NCI-H128 (cell line): Measurements from ENCODE around the gene RGS17.
"Not testable (repeated sequence)": the region's sequence is repeated elsewhere in the genome, so short reads cannot be mapped to it uniquely, and the experiment has no call there.

Experiments used
- DNase-seq: peaks from one replicate; lab custom pipeline; 2025; ENCODE audit not compliant: unreplicated experiment; lab: John Stamatoyannopoulos, UW

The RGS17 gene, protein sequence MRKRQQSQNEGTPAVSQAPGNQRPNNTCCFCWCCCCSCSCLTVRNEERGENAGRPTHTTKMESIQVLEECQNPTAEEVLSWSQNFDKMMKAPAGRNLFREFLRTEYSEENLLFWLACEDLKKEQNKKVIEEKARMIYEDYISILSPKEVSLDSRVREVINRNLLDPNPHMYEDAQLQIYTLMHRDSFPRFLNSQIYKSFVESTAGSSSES

DNA sequence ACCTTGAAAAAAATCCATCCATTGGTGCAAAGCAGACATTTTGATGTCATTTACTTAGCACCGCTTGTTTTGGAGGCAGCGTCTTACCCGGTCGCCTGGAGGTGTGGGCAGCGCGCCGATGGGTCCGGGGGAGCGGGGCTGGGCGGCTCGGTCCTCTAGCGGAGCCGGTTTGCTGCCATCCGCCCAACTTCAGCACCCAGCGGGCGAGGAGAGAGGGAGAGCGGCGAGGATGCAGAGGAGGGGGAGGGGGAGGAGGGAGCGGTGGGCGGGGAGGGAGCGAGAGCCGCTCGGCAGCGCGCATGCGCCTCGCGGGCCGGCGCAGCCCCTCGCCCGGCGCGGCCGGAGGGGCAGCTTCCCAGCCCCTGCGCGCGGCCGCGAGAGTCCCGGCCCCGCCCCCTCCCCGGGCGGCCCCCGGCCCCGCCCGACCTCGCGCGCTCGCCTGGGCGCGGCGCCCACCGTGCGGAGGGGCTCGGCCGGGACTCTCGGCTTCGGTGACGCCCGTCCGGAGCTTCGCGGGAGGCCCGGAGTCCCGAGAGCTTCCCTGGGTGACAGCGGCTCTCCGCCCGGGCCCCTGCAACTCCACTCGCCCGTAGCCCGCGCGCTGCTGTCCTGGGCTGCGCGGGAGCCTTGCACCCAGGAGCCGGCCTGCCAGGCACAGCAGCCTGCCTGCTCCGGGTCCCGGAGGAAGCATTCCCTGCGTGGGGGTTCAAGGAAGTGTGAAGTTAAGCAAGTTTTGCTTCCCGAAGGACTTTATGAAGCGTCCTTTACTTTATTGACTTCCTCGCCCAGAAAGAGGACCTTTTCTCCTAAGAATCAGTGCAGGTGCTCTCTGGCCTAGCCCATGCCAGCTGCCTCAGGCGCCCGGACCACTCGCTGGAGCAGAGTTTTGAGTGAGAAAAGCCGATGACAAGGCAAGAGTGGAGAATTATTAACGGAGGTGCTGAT, at the start of gene RGS17:
Gene RGS17, minus strand, starts transcription at position 246 of the 945 bp plus-strand sequence. CDS start 87,264 bp downstream, outside the sequence.
- DNase-seq: peak; percentile 54

DNA sequence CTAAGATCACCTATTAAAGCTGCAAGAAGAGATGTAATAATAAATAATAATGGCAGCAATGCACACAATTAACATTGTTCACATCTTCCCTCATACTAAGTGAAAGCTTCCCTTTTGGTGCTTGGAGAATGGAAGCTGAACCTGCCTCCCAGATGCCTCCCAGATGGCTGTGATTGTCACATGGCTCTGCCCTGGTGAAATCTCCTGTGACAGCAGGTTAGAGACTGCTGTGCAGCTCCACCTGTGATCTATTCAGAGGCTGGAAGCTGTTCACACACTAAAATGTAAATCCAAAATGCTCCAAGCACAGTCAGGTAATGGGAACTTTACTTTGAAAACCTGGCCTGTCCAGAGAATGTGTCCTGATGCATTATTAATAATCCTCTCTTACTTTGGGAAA, 41.7 kb upstream of the RGS17 start:
- DNase-seq: no peak

DNA sequence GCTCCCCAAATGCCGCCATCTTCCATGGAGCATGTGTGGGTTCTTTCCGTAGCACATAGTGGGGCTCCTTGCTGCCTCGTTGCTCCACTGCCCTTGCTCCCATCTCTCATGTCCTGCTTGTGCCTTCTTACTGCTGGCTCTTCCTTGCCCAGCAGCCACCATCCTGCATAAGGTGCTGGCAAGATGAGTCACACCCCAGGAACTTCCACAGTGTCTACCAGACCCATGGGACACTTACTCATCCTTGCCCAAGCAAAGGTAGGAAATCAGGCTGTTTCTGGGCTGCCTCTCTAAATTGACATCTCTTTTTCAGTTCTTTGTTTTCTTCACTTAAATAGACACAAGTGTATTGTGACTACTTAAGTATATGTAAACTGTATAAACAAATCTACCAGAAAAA, 39.4 kb upstream of the RGS17 start:
- DNase-seq: no peak

DNA sequence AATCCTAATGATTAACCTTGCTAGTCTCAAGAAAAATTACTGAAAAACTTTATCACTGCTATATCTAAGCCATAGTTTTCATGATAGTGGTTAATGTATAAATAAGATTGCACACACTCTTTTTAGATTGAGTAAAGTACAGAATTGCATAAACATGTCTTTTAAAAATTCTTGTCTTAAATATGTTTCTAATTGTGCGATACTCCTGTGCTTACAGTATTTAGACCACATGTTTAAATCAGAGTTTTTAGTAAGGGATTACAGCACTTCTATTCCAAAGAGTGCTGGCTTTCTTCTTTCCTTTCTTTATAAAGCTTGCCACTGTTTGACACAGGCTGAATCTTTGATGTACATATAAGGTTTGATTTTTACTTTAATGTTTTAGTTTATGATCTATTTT, 36.8 kb upstream of the RGS17 start:
- DNase-seq: no peak

DNA sequence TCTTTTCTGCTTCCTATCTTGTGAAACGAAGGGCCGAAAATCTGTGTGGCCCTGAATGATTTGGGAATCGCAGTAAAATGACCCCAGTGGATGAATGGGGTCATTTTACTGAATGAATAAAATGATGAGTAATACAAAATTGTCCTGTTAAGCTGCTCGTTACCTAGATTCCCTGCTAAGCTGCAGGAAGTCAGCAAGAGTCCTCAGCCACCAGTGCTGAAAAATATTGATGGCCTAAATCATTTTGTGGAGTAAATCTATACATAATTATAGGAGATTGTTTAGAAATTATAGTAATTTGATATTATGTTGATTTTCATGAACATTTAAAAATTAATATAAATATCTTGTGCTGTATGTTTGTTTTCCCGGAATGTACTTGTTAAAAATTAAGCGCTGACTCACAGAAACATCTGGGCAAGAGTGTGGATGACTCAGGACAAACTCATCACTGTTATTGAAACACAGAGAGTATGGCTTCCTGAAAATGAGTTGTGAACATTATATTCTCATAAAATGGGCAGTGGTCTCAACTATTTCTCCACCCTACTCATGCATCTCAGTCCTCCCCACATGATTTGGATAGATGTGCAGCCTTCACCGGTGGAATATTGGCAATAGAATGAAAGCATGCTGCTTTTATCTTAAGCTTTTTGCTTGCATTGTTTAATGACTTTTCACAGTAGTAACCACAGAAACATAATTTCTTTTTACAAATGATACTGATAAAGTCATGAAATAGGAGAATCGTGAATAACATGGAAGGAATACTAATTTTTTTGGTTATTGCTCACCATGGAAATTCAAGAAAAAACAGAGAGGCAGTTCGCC, 36.2 kb upstream of the RGS17 start:
- no peak for DNase-seq

DNA sequence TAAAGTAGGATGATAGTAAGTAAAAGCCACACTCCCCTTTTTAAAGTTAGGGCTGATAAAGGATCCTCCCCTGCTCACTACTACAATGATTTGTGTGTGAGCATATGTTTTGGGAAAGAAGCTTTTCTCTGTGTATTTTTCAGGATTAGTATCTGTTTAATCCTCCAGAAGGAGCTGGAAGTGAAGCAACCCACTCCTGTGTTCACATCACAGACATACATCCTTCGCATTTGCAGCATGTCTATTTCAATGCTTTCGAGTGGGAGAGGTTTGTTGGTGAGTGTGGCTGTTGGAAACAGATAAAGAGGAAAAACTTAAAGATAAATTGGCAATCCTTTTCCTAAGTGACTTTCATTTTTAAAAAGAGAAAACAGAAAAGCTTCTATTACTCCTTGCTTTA, 31.6 kb upstream of the RGS17 start:
- no peak for DNase-seq

DNA sequence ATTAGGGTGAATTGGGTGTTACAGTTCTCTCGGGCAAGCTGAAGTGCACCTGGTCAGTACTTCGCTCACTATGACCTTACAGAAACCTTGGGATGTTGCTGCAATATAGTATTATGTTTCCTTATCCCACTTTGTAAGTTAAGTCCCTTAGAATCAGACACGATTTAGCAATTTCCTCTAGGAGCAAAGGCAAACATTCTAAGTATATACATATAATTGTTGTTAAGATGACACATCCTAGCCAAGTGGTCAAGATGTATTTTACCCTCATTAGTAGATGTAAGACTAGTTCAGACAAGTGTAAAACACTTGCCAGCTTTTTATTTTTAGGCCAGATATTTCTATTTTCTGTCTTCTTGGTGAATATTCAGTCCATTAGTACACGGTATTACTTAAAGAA, 31.1 kb upstream of the RGS17 start:
- no peak for DNase-seq

DNA sequence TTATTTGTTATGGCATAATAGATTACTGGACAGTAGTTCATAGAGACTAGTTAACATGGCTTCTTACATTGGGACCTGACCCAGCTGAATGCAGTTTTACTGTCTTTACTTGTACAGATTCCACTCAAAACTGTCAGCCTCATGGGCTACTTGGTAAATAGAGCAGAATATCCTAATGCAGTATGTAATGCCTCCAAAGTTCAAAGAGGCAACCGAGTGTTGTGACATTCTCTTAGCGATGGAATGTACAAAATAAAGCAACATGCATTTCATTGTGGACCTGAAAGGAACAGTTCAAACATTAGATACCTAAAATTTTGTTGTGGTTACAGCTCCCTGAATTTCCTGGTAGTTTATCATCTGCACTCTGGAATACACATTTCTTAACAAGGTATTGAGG, 29.1 kb upstream of the RGS17 start:
- no peak for DNase-seq

DNA sequence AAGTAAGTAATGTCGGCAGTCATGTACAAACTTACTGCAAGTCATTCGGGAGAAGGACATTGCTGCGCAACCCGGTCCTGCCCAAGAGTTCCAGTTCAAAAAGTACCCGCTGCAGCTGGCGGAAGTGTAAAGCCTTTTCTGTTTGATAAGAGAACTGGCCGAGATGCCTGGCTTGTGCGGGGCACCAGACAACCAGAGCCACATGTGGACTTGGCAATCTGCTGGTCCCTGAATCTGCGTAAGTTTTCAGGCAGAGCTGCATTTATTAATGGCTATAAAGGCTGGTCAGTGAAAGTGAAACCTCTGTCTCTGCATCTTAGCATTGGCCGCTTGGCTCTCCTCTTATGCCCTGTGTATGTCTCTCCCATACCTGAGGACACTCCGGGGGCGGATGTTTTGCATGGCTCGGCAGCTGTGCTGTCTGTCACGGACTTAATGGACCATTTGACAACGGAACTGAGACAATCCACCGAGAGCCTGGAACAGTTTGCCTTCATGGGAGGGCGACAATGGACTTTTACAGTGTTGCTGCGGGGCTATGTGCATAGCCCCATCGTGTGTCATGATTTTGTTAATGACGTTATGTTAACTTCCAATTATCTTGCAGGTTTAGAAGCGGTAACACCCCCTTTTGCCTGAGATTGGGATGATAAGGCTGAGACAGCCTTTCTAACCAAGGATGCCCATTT, 19.8 kb upstream of the RGS17 start:
- DNase-seq: no peak

DNA sequence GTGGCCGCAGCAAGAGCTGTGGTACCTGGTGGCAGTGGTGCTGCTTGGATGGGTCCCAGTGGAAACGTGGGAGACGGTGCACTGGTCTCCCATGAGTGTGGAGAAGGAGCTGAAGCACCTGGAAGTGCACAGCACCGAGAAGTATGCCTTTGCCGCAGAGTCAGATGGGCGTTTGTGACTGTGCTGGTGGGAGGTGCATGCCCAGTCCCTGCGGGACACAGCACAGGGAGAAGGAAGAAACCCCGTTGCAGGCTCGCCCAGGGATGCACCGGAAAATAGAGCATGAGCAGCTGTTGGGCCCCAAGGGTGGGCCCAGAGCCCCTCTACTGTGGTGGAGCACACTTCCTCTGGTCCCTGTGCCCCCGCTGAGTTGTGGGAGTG, 19.3 kb upstream of the RGS17 start:
- DNase-seq: no peak

DNA sequence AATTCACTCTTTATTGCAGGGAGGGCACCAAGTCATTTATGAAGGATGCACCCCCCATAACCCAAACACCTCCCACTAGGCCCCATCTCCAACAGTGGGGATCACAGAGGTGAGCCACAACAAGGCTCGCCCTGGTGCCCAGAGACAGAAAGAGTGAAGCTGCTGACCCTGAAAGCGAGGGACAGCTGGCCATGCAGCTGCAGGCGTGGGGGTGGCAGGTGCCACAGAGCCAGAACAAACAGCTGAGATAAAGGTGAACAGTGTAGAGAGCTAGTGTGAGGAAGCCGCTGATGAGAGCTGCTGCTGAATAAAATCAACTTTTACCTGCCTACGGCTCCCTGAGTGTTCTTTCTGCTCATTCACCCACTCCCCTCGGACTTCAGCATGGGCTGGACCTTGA, 18.8 kb upstream of the RGS17 start:
- no peak for DNase-seq

DNA sequence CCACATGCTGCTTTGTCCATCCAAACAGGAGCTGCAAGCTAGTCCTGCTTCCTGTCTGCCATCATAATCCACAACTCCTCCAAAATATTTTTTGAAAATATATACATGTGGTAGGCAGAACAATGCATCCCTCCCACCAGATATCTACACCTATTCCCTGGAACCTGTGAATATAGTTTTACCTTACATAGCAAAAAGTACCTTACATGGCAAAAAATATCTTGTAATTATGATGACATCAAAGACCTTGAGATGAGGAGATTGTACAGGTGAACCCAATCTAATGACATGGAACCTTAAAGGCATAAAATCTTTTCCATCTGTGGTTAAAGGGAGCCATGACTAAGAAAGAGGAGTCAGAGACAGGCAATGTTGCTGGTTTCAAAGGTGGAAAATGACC, 15.3 kb upstream of the RGS17 start:
- no peak for DNase-seq

DNA sequence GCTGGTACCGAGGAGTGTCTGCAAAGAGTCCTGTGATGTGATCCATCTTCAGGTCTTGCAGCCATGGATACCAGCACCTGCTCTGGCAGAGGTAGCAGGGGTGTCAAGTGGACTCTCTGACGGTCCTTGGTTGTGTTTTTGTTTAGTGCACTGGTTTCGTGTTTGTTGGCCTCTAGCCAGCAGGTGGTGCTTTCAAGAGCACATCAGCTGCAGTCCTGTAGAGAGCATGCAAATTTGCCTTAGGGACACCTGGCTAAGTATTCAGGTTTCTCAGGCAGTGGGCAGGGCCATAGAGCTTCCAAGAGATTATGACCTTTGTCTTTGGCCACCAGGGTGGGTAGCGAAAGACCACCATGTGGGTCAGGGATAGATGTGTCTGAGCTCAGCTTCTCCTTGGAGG, 14.5 kb upstream of the RGS17 start:
- peak; percentile 83 for DNase-seq

DNA sequence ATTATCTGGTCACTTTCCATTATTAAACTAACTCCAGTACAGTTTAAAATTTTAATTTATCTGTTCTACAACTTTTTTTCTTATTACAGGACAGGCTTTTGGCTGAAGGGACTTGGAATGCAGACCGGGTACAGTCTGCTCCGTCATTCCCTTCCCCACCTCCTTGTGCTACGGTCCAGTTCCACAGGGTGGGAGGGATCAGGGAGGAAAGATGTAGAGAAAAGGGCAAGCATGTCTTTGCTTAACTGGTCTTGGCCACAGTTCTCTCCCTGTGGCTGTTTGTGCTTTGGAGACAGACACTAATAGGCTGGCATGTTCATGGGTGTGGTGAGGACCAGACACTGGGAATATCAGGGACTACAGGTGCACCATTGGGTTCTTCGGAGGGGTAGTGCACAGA, 12.1 kb upstream of the RGS17 start:
- DNase-seq: no peak

DNA sequence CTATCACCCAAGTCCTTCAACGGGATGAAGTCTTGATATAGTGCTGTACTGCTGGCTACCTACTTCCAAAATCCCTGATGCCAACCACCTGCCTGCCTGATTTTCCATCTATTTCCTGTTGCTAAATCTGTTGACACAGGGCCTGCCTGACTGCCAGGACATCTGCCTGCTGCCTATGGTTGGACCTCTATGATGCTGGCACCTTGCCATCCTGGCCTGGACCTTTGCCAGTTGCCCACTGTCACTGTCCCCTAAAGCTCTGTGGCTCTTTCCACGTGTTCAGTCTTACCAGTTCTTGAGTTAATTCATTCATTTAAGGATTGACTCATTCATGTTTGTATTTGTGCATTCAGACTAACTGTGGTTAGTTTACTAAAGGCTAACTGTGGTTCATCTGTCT, 9.2 kb upstream of the RGS17 start:
- peak; percentile 50 for DNase-seq

DNA sequence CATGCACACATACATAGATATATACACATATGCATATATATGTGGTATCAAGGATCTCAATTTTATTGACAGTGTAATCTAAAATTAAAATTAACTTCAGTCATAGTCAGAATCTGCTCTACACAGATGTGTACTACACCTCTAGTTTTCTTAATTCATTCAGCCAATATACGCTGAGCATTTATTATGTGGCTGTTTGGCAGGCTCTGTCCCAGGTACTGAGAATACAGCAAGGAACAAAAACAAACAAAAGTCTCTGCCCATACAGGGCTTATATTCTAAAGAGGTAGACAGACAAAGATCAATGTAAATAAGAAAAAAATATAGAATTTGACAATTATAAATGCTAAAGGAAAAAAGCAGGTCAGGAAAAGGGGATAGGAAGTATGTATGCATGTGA, 7.8 kb upstream of the RGS17 start:
- DNase-seq: no peak

DNA sequence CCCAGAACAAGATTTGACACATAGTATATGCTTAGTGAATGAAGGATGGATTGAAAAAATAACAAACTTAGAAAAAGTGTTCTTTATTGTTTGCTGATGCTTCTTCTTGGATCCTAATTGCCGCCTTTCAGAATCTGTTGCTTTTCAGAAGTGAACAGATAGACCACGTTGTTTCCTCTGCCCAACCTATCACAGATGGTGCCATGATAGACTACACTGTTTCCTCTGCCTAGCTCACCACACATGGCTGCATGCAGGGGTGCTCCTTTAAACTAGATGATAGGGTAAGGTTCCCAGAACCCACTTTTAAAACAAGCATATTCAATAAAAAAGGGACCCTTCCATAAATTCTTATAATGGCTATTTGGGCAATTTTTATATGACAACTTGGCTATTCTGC, 4.6 kb upstream of the RGS17 start:
- no peak for DNase-seq

DNA sequence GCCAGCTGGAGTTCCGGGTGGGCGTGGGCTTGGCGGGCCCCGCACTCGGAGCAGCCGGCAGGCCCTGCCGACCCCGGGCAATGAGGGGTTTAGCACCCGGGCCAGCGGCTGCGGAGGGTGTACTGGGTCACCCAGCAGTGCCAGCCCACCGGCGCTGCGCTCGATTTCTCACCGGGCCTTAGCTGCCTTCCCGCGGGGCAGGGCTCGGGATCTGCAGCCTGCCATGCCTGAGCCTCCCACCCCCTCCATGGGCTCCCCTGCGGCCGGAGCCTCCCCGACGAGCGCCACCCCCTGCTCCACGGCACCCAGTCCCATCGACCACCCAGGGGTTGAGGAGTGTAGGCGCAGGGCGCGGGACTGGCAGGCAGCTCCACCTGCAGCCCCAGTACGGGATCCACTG, 2.6 kb upstream of the RGS17 start:
- not testable (repeated sequence) for DNase-seq

DNA sequence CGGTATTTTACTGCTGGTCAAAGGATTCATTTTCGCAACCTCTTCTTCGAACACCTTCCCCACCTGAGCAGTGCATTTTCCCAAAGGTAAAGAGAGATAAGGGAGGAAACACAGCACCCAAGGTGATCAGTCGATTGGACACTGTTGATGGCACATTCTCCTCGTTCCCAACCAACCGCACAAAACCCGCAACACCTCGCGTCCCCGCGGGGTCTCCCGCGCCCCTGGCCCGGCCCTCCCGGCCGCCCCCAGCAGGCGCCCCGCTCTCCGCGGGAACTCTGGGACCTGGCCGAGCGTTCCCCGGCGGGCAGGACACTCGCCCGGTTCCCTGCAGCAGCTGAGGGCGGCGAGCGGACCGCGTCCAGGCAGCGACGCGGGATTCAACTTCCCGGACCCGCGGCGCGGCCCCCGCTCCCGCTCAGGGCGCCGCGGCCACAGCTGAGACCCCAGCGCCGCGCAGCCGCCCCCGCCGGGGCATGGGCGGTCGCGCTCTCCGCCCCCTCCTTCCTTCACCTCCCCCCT, 506 bp downstream of the RGS17 start:
- no peak for DNase-seq

DNA sequence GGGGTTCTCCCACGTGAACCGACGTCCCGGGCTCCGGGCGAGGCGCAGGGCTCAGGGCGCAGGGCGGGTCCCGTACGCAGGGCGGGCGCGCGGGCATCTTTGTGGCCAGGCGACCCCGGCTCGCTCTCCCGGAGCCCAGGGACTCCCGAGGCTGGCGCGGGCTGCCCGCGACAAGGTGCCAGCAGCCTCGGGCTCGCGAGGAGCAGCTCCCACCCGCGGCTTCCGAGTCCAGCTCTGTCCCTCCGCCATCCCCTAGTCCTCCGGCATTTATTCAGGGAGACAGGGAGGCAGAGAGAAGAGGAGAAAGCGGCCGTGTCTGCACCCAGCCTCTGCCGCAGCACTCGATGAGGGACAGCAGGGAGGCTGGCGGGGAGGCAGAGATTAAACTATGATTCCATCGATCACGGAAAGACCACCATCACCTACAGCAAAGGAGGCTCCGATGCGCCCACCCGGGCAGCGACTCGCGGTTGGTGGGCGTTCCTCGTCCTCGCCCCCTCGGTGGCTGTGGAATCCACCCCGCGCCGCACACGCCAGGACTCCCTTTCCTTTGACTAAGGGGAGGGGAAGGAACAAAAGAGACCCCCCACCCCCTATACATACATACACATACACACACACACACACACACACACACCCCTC, 1.1 kb downstream of the RGS17 start:
- no peak for DNase-seq
